HEK293T (cell line): ENCODE measurements around the gene NCAN.
"Not testable (repeated sequence)": the region's sequence is repeated elsewhere in the genome, so short reads cannot be mapped to it uniquely, and the experiment has no call there.

Experiments
- BHLHE40 ChIP-seq: fragments of 450-650 bp; IDR thresholded peaks from 2 replicates; pipeline ENCODE4 v1.6.1; 2016; ENCODE audit warnings: mild to moderate bottlenecking, moderate library complexity, borderline replicate concordance
- ELF4 ChIP-seq: fragments of 450-650 bp; IDR thresholded peaks from 2 replicates; pipeline ENCODE4 v1.6.1; 2017; ENCODE audit warnings: antibody characterized with exemption
- FOXA1 ChIP-seq: fragments of 450-650 bp; IDR thresholded peaks from 2 replicates; pipeline ENCODE4 v1.6.1; 2016; ENCODE audit warnings: mild to moderate bottlenecking
- FOXM1 ChIP-seq: fragments of 450-650 bp; IDR thresholded peaks from 2 replicates; pipeline ENCODE4 v1.6.1; 2017; ENCODE audit warnings: mild to moderate bottlenecking, borderline replicate concordance
- LEF1 ChIP-seq: fragments of 450-650 bp; IDR thresholded peaks from 2 replicates; pipeline ENCODE4 v1.6.1; 2017; ENCODE audit warnings: mild to moderate bottlenecking, borderline replicate concordance
- SP1 ChIP-seq: fragments of 450-650 bp; IDR thresholded peaks from 2 replicates; pipeline ENCODE4 v1.6.1; 2017
- SUZ12 ChIP-seq: fragments of 450-650 bp; IDR thresholded peaks from 2 replicates; pipeline ENCODE4 v1.6.1; 2016; ENCODE audit warnings: mild to moderate bottlenecking
- ZNF384 ChIP-seq: fragments of 450-650 bp; IDR thresholded peaks from 2 replicates; pipeline ENCODE4 v1.6.1; 2016
- TF ChIP-seq, protein P1 (sequence below): fragments of 450-650 bp; IDR thresholded peaks from 2 replicates; pipeline ENCODE4 v1.6.1; 2016

- TF ChIP-seq, protein P1, sequence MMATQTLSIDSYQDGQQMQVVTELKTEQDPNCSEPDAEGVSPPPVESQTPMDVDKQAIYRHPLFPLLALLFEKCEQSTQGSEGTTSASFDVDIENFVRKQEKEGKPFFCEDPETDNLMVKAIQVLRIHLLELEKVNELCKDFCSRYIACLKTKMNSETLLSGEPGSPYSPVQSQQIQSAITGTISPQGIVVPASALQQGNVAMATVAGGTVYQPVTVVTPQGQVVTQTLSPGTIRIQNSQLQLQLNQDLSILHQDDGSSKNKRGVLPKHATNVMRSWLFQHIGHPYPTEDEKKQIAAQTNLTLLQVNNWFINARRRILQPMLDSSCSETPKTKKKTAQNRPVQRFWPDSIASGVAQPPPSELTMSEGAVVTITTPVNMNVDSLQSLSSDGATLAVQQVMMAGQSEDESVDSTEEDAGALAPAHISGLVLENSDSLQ, result not testable (repeated sequence)
- not testable (repeated sequence) for TF ChIP-seq SP1, BHLHE40, ELF4, FOXM1, SUZ12, FOXA1, LEF1, ZNF384
Measured at GRCh38 chr19:19173243-19173642, 38.5 kb upstream of the NCAN start.
